Epithelial cell of esophagus (primary cell): ENCODE data around the gene BRINP1.

Source experiments
- DNase-seq: peaks from one replicate; pipeline ENCODE4 v3.0.0; 2010; ENCODE audit warnings: low read depth
- H3K4me3 ChIP-seq: 2 replicates; pipeline ENCODE4 v1.5.1; 2011; ENCODE audit warnings: mild to moderate bottlenecking, low read length, control low read depth
- TF ChIP-seq, protein P1 (sequence below): IDR thresholded peaks from 2 replicates; pipeline ENCODE4 v1.5.1; 2011; ENCODE audit warnings: low read depth, mild to moderate bottlenecking, low read length, control low read depth, inconsistent platforms; ENCODE audit not compliant: insufficient read depth; ENCODE audit errors: missing control alignments

Gene BRINP1

DNA sequence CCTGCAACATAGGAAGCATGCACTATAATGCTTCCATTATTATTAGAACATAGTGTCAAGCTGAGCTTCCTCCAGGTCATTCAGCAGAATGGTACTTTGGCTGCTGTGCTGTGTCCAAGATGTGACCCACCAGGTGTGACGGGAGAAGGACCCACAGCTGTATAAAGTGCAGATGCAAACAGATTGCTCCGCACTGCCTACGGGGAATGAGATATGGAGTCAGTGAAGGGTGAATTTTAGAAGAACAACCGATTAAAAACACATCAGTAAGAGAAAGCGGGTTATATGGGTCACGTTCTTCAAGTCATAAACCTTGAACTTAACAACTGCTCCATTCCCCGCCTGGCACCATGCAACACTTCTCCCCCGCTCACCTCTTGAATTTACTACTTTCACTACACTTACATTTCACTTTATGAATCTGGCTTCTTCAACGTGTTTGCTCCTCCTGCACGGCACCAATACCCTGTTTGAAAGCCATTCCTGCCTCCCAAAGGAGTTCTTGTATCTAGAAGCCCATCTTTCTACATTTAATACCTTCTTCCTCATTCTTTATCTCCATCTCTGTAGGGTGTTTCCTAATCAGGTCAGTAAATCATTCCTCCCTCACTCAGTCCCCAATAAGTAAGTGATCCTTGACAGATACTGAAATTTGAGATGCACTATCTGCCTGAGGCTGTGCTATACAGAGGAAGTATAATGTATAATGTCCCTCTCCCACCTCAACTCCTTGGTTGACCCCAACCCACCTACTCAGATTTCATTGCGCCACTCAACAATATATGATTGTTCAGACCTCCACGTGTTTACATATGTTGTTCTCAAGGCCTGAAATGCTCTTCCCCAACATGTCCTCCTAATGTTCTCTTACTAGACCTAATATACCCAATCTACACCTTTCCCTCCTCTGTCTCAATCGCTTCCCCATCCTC, 25.9 kb downstream of the BRINP1 start:
- TF ChIP-seq, protein P1, sequence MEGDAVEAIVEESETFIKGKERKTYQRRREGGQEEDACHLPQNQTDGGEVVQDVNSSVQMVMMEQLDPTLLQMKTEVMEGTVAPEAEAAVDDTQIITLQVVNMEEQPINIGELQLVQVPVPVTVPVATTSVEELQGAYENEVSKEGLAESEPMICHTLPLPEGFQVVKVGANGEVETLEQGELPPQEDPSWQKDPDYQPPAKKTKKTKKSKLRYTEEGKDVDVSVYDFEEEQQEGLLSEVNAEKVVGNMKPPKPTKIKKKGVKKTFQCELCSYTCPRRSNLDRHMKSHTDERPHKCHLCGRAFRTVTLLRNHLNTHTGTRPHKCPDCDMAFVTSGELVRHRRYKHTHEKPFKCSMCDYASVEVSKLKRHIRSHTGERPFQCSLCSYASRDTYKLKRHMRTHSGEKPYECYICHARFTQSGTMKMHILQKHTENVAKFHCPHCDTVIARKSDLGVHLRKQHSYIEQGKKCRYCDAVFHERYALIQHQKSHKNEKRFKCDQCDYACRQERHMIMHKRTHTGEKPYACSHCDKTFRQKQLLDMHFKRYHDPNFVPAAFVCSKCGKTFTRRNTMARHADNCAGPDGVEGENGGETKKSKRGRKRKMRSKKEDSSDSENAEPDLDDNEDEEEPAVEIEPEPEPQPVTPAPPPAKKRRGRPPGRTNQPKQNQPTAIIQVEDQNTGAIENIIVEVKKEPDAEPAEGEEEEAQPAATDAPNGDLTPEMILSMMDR = no peak
- no peak overlapping the region for H3K4me3 ChIP-seq
- no peak for DNase-seq

DNA sequence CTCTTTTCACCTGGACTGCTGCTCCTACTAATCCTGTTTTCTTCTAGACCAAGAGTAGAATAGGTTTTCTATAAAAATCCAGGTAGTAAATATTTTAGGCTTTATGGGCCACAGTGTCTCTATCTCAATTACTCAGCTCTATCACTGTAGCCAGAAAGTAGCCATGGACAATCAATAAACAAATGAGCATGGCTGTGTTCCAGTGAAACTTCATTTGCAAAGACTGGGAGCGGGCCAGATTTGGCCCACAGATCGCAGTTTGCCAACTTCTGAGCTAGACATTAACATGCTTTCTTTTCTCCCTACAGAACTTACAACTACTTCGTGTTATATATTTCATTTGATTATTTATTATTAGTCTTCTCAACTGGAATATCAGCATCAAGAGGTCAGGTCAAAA, 30.2 kb downstream of the BRINP1 start:
- H3K4me3 ChIP-seq = no peak overlapping the region
- TF ChIP-seq, protein P1 = no peak
- no peak for DNase-seq

- H3K4me3 ChIP-seq = no peak overlapping the region
- no peak for DNase-seq
- TF ChIP-seq, protein P1 = no peak
These were observed 31.7 kb downstream of the BRINP1 start for GRCh38 chr9:119337573-119337972.

DNA sequence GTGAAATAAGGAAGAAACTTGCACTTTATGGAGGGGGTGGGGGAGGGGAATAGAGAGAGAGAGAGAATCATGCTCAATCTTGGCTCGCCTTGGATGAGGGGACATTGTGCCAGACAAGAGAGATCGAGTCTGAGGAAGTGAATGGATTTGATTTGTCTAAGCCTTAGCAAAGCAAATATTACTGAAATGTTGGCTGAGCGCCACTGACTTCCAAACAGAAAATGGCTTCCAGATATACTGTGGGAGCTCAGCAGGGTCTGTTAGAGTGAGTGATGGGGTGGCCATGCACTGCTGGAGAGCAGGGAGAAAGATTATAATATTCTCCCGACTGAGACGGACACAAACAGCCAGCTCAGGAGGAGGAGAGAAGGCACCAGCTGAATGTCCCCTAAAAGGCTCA, 34.5 kb downstream of the BRINP1 start:
- no peak overlapping the region for H3K4me3 ChIP-seq
- TF ChIP-seq, protein P1 = no peak
- no peak for DNase-seq

DNA sequence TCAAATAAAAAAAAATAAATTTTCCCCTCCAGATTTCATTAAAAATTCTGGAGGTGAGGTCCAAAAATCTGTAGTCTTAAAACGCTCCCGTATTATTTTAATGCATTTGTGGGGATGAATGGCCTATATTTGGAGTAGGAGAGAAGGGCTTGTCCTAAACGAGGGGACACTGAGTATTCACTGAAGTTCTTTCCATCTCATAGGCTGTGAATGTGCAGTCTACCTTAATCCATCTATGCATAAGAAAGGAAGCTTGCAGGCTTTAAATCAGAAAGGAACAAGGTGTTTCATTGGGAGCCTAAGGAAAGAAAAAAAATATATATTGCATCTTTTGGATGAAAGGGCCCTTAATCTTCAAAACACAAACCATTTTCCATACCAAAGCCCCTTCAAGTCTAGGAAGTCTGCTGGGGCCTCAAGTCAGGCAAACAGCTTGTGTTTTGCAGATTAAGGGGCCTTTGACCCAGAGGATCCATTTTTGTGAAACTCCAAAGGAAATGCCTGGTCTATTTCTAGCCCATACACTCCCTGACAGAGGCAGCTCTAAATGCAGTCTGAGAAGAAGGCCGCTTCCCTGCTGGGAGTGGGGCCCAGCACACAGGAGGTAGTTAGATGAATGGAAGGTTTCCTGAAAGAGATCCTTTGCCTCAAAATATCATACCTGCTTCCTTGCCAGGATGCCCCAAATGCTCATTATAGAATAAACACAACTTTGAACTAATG, 35.6 kb downstream of the BRINP1 start:
- no peak overlapping the region for H3K4me3 ChIP-seq
- TF ChIP-seq, protein P1 = no peak
- no peak for DNase-seq

DNA sequence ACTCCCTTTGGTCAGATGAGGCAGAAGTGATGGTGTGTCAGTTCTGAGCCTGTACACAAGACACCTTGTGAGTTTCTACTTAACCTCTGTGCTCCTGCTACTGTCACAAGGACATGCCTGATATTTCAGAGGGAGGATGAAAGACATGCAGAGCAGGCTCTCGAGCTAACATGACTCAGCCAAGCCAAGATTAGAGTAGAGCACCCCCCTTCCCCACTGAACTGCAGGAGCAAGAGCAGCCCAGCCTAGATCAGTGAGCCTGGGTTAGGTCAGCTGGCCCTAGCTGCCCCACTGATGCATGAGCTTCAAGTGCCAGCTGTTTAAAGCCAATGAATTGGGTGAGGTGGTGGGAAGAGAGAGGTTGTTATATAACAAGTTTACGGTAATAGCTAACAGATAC, 36.7 kb downstream of the BRINP1 start:
- DNase-seq = no peak
- no peak overlapping the region for H3K4me3 ChIP-seq
- TF ChIP-seq, protein P1 = no peak

DNA sequence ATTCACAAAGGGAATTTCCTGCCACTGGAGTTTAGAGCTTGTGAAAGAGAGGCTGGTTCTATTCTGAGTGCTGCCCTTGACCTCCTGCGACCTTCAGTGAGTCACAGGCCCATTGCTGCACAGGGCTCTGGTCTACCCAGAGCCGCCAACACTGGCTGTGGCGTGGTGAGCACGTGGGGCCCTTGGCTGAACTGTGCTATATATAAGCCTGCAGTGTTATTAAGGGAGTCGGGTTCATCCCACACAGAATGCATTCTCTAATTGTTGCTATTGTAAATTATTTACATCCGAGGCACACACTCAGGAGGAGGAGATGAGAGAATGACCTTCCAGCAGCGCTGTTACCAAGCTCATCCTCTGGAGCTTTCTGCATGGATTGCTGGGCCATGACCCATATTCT, 47.1 kb downstream of the BRINP1 start:
- TF ChIP-seq, protein P1 = no peak
- no peak for DNase-seq
- H3K4me3 ChIP-seq = no peak overlapping the region
